Spleen (tissue), 13 donors: Measurements from ENCODE around the gene WDR73. TPM values are rescaled to one million over a fixed set of nuclear protein-coding genes. Genes with fewer than 3 reads are reported as not detected.

Source experiments
- DNase-seq: peaks from one replicate; pipeline ENCODE4 v3.0.0-alpha.2; 2020
- H3K27ac ChIP-seq, 8 donors: fragments of 200-600 bp; sonication (generic) in 7 of 8; 1 replicate in 4 of 8; 2 replicates in 4 of 8; pipeline versions ENCODE4 v1.5.0 to v1.8.0; 2016 to 2021; ENCODE audit warnings: inconsistent platforms in 4 of 8, mild to moderate bottlenecking in 4 of 8, moderate library complexity in 1 of 8
- H3K27me3 ChIP-seq, 7 donors: fragments of 200-600 bp; sonication (generic) in 6 of 7; replicated peaks in 1 of 7; 1 replicate in 4 of 7; 2 replicates in 3 of 7; pipeline versions ENCODE4 v1.5.0 to v1.8.0; 2016 to 2021; ENCODE audit warnings: inconsistent platforms in 3 of 7, mild to moderate bottlenecking in 1 of 7
- H3K36me3 ChIP-seq, 6 donors: fragments of 200-600 bp; sonication (generic) in 5 of 6; 1 replicate in 4 of 6; 2 replicates in 2 of 6; pipeline versions ENCODE4 v1.5.0 to v1.8.0; 2016 to 2021; ENCODE audit warnings: inconsistent platforms in 2 of 6
- H3K4me1 ChIP-seq, 6 donors: fragments of 200-600 bp; sonication (generic) in 5 of 6; 1 replicate in 3 of 6; 2 replicates in 3 of 6; pipeline versions ENCODE4 v1.5.0 to v1.8.0; 2016 to 2021; ENCODE audit warnings: inconsistent platforms in 3 of 6
- H3K4me3 ChIP-seq, 8 donors: fragments of 200-600 bp; sonication (generic) in 7 of 8; 1 replicate in 4 of 8; 2 replicates in 4 of 8; pipeline versions ENCODE4 v1.5.0 to v1.8.0; 2016 to 2021; ENCODE audit warnings: inconsistent platforms in 4 of 8, mild to moderate bottlenecking in 4 of 8, moderate library complexity in 2 of 8
- H3K9me3 ChIP-seq, 8 donors: fragments of 200-600 bp; sonication (generic) in 7 of 8; 1 replicate in 4 of 8; 2 replicates in 4 of 8; pipeline versions ENCODE4 v1.5.0 to v1.8.0; 2016 to 2021; ENCODE audit warnings: inconsistent platforms in 4 of 8
- POLR2A ChIP-seq, 3 donors: fragments of 450-650 bp; IDR thresholded peaks; one replicate each; pipeline ENCODE4 v1.5.1; 2017; ENCODE audit warnings: antibody characterized with exemption in 3 of 3, mild to moderate bottlenecking in 1 of 3
- POLR2AphosphoS5 ChIP-seq, 3 donors: sonication (generic); formaldehyde crosslinking; IDR thresholded peaks; one replicate each; pipeline ENCODE4 v1.5.1; 2017; ENCODE audit warnings: antibody characterized with exemption in 3 of 3
- WGBS, 5 donors: extraction: QIAGEN DNeasy Blood & Tissue Kit in 3 of 5; methylation state at CpG; one replicate each; pipeline versions ENCODE4 v1.1.5 to v1.1.7; 2013 to 2018; 5-methylcytosine and 5-hydroxymethylcytosine counted together
- intact Hi-C: fragments of 100-400 bp; cut with DNase I; formaldehyde crosslinking; loops from one replicate; pipeline ENCODE4 v1.15.0; 2023; ENCODE audit warnings: low total_unique reads
- long read RNA-seq, 2 donors: transcript quantifications; one replicate each; lab custom pipeline, GENCODE V29; 2026
- polyA plus RNA-seq, 3 donors: library from polyadenylated mRNA; stranded (reverse); fragments of 200-250 nt; gene quantifications; one replicate each; pipeline ENCODE4 v1.2.1, GENCODE V29; 2013
- total RNA-seq, 7 donors: library from RNA; depleted of rRNA in 3 of 7; stranded (reverse); fragments of >200 nt in 3 of 7; fragmentation: NEBNext Ultra II Directional in 4 of 7; extraction: Animal tissue kit (Norgen Biotek cat#: 25700) in 4 of 7; gene quantifications; one replicate each; pipeline versions ENCODE4 v1.1.0 to v1.2.1, GENCODE V29; 2016 to 2021
- TF ChIP-seq, protein P1 (sequence below), 11 experiments: fragments of 200-600 bp in 7 of 11; fragments of 450-650 bp in 4 of 11; sonication (generic) in 4 of 11; IDR thresholded peaks in 8 of 11; conservative IDR thresholded peaks in 3 of 11; 1 replicate in 7 of 11; 2 replicates in 4 of 11; pipeline versions ENCODE4 v1.4.0 to v1.8.0; 2016 to 2021; ENCODE audit warnings: antibody characterized with exemption in 11 of 11, inconsistent platforms in 4 of 11, mild to moderate bottlenecking in 1 of 11
- donor health status: healthy with polysubstance abuse.
- donor health status: DM: no; HTN: no; CAD: no; lungs with moderate emphysema.
- donor health status: DM: no; HTN: no; CAD: no.
- donor health status: Bipolar disorder and iron deficiency.
- donor health status: healthy.
- donor health status: DM: no; HTN: no; CAD: no.
- donor health status: DM: yes; HTN: yes; CAD: no.

Gene WDR73
- total RNA-seq (10 to 100 TPM; 23.1 to 31.6 (median 29.3) TPM), polyA plus RNA-seq (10 to 100 TPM; 12.7 to 20.2 (median 18.4) TPM)
- long read RNA-seq, donor 1, full-length matches to known transcripts, result 9 of 28 reads
- long read RNA-seq, donor 1, partial matches to known transcripts, result 19 of 28 reads
- long read RNA-seq, donor 1, other reads (novel, unspliced or antisense), result 0 of 28 reads
- long read RNA-seq, donor 2, full-length matches to known transcripts, result 2 of 2 reads
- long read RNA-seq, donor 2, partial matches to known transcripts, result 0 of 2 reads
- long read RNA-seq, donor 2, other reads (novel, unspliced or antisense), result 0 of 2 reads

DNA sequence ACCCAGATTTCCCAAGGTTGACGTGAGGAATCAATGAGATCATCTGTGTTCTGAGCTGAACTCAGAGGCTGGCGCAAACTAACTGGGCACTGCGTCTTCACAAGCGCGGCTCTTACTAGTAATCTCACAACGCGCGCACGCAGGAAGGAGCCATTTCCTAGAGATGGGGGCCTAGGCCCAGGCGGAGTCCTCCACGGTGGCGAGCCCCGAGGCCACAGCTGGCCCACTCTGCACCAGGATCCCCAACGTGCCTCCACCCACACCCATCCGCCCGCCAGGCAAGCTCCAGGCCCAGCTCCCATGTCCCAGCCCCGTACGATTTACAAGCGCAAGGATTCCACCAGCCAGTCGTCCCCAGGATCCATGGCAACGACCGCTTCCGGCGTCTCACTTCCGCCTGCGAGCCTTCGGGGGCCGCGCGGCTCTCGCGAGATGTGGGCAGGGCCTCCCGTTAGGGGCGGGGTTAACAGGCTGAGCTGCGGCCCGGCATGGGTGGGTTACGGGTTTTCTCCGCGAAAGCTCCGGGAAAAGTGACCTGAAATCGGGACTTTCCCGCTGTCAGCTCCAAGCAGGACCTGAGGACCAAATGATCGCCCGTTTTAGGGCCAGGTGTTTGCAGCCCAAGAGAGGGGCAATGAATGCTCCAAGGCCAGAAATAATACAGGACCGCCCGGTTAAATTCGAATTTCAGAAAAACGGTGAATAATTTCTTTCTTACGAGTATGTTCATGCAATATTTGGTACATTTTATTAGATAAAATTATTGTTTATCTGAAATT, at the start of gene WDR73:
TSS of gene WDR73 (minus strand) at position 374 of the 779 bp plus-strand sequence. CDS start at position 365, 9 bp downstream.
- intact Hi-C loops, result loop anchor here (10.0 kb wide), 1 partner anchor 59 kb away; no protein-coding TSS in a partner anchor
- Histone ChIP-seq H3K4me3 (peak within 1 kb of the TSS; percentile 76 to 98 (median 93)), H3K36me3 (peaks cover 0 to 39% (median 30%) of the 10 kb centered on the region in 6 donors), H3K27ac (peak within 1 kb of the TSS; percentile 57 to 92 (median 88)), H3K9me3 (no peaks in the 10 kb centered on the region), H3K27me3 (no peaks in the 10 kb centered on the region), H3K4me1 (peaks cover 10 to 87% (median 51%) of the 10 kb centered on the region in 6 donors)
- 0 to 1% (median 0%) methylated on average over 13 to 49 of the region's 49 CpGs for WGBS, 5 donors
- TF ChIP-seq POLR2AphosphoS5 (IDR thresholded peaks at IDR 0.05) (peak; percentile 94 to 98 (median 96)), POLR2A (IDR thresholded peaks at IDR 0.05) (peak; percentile 13 to 62 (median 17))
- TF ChIP-seq, protein P1, sequence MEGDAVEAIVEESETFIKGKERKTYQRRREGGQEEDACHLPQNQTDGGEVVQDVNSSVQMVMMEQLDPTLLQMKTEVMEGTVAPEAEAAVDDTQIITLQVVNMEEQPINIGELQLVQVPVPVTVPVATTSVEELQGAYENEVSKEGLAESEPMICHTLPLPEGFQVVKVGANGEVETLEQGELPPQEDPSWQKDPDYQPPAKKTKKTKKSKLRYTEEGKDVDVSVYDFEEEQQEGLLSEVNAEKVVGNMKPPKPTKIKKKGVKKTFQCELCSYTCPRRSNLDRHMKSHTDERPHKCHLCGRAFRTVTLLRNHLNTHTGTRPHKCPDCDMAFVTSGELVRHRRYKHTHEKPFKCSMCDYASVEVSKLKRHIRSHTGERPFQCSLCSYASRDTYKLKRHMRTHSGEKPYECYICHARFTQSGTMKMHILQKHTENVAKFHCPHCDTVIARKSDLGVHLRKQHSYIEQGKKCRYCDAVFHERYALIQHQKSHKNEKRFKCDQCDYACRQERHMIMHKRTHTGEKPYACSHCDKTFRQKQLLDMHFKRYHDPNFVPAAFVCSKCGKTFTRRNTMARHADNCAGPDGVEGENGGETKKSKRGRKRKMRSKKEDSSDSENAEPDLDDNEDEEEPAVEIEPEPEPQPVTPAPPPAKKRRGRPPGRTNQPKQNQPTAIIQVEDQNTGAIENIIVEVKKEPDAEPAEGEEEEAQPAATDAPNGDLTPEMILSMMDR (IDR thresholded peaks at IDR 0.05 in 8 of 11, conservative IDR thresholded peaks at IDR 0.05 in 3 of 11), result peak in 1 of 11 experiments; percentile 12
- peak; percentile 99 for DNase-seq

DNA sequence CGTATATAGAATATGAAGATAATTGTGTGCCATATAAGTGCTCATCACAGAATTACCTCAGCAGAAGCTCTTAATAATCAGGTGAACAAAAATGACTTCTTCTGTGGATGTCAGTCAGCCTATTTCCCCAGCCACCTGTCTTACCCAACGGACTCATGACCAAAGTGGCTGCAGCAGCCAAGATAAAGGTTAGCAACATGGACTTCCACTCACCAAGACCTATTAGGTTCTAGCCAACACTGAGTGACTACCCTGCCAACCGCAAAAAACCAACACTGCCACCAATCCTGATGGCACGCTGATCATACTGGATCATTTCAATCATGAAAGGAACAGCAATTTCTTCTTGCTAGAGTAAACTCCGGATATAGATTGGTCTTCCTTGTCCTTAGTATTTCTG, 49.7 kb upstream of the WDR73 start:
- intact Hi-C loops, result loop anchor here (10.0 kb wide), 1 partner anchor 61 kb away; no protein-coding TSS in a partner anchor
- Histone ChIP-seq H3K36me3 (peaks cover 0 to 15% (median 2%) of the 10 kb centered on the region in 6 donors), H3K9me3 (no peaks in the 10 kb centered on the region), H3K27me3 (no peaks in the 10 kb centered on the region), H3K4me1 (peaks cover 12 to 94% (median 55%) of the 10 kb centered on the region in 6 donors), H3K4me3 (no peak overlapping the region), H3K27ac (peak overlapping the region in 4 of 8 donors; percentile 21 to 51 (median 49))
- DNase-seq, result no peak
- no peak for TF ChIP-seq POLR2AphosphoS5 (IDR thresholded peaks at IDR 0.05)
- TF ChIP-seq POLR2A (IDR thresholded peaks at IDR 0.05), result no peak
- TF ChIP-seq, protein P1 (IDR thresholded peaks at IDR 0.05 in 8 of 11, conservative IDR thresholded peaks at IDR 0.05 in 3 of 11), result no peak
- WGBS, 5 donors, result 93 to 96% (median 95%) methylated on average over 5 of the region's 5 CpGs

DNA sequence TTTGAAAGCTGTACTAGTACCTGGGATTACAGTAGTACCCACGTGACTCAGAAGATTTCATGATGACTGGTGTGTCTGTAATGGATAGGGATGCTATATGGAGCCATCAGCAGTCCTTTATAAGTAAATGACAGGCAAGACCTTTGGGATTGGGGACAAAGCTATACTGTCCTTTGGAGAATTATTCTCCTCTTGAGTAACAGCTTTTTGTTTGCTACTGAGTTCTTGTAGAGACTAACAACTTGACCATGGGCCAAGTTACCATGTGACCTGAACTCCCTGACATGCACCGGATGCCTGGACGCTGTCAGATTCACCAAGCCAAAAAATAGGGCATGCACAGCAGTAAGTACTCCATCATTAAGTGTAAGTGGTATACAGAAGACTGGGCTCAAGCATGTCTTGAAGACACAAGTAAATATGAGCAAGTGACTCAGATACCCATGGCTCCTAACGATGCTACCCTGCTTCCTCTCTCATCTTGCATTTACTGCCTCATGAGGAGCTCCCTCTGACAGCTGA, 48.9 kb upstream of the WDR73 start:
- Histone ChIP-seq H3K27me3 (no peaks in the 10 kb centered on the region), H3K27ac (peak overlapping the region in 5 of 8 donors; percentile 21 to 51 (median 48)), H3K4me3 (no peak overlapping the region), H3K4me1 (peaks cover 16 to 95% (median 53%) of the 10 kb centered on the region in 6 donors), H3K36me3 (peaks cover 0 to 14% (median 2%) of the 10 kb centered on the region in 6 donors), H3K9me3 (no peaks in the 10 kb centered on the region)
- no peak for DNase-seq
- TF ChIP-seq POLR2AphosphoS5 (IDR thresholded peaks at IDR 0.05), result peak in 1 of 3 donors; percentile 64
- TF ChIP-seq, protein P1 (IDR thresholded peaks at IDR 0.05 in 8 of 11, conservative IDR thresholded peaks at IDR 0.05 in 3 of 11), result no peak
- intact Hi-C loops, result loop anchor here (10.0 kb wide), 1 partner anchor 62 kb away; no protein-coding TSS in a partner anchor
- 32 to 62% (median 43%) methylated on average over 4 of the region's 4 CpGs for WGBS, 5 donors
